Measurements from ENCODE around the gene EFEMP2.

Gene EFEMP2

DNA sequence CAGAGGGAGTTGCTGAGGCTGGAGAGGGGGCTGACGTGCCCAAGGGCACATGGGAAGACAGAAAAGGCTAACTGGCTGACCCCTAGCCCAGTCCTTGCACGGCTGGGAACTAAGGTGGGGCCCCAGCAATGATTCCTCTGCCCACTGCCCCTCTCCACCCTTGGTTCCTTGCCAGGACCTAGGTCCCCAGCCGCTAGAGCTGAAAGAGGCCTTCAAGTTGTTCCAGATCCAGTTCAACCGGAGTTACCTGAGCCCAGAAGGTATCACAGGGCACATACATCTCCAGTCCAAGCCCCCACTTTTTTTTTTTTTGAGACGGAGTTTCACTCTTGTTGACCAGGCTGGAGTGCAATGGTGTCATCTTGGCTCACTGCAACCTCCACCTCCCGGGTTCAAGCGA lies 7.4 kb upstream of the EFEMP2 start:
- no peak overlapping the region for H3K4me3 ChIP-seq (ENCODE audit: low read depth, low read length)
- no peak for TF ChIP-seq CTCF (IDR thresholded peaks at IDR 0.05; ENCODE audit: low read depth, low read length, missing control alignments)
- DNase-seq, result no peak
- peaks cover 33% of the 10 kb centered on the region for H3K36me3 ChIP-seq (replicated peaks)
- in situ Hi-C loops (cut with HindIII; ENCODE audit: low pct_ligation_motif_present, low sequenced_read_pairs), result no loop called here
- H3K27me3 ChIP-seq (replicated peaks), result no peaks in the 10 kb centered on the region
- H3K27ac ChIP-seq, result no peak overlapping the region

GRCh38 chr11:65879617-65880016 lies 7.0 kb upstream of the EFEMP2 start, which contains the start of gene CTSW:
Gene CTSW (plus strand): TSS chr11:65879837. CDS start chr11:65879855, 18 bp downstream.
- Histone ChIP-seq H3K27me3 (replicated peaks) (no peaks in the 10 kb centered on the region), H3K36me3 (replicated peaks) (peaks cover 29% of the 10 kb centered on the region), H3K27ac (no peak within 1 kb of the TSS), H3K4me3 (ENCODE audit: low read depth, low read length) (no peak within 1 kb of the TSS)
- no peak for TF ChIP-seq CTCF (IDR thresholded peaks at IDR 0.05; ENCODE audit: low read depth, low read length, missing control alignments)
- in situ Hi-C loops (cut with HindIII; ENCODE audit: low pct_ligation_motif_present, low sequenced_read_pairs), result no loop called here
- no peak for DNase-seq

DNA sequence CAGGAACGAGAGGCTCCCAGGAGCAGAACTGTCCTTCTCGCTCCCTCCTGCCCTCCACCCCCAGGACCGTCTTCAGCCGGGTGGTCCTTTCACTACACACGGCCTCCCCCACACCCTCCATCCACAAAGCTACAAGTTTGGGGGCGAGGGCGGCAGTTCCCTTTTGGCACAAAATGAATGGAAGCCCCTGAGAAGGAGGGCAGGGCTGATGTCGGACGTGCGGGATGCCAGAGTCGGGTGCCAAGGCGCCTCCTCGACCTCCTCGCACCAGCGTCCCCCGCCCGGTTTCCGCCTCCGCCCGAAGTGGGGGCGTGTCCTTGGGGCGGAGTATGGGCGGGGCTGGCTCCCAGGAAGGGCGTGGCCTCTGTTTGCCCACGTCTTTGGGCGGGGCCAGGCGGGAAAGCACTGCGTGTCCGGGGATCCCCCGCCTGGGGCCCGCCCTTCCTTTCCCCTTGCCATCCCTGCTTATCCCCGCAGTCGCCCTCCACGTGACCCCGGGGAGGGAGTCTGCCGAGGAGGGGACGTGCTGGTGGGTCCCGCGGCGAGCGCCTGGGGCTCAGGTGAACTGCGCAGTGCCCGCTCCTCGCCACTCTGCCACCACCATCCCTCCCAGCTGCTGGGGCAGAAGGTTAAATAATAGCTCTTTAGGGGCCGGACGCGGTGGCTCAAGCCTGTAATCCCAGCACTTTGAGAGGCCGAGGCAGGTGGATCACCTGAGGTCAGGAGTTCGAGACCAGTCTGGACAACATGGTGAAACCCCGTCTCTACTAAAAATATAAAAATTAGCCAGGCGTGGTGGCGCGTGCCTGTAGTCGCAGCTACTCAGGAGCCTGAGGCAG lies 937 bp upstream of the EFEMP2 start:
- Histone ChIP-seq H3K36me3 (replicated peaks) (peaks cover 18% of the 10 kb centered on the region), H3K27me3 (replicated peaks) (no peaks in the 10 kb centered on the region), H3K27ac (peak overlapping the region; percentile 79), H3K4me3 (ENCODE audit: low read depth, low read length) (peak overlapping the region; percentile 72)
- TF ChIP-seq CTCF (IDR thresholded peaks at IDR 0.05; ENCODE audit: low read depth, low read length, missing control alignments), result no peak
- peak; percentile 84 for DNase-seq
- in situ Hi-C loops (cut with HindIII; ENCODE audit: low pct_ligation_motif_present, low sequenced_read_pairs), result no loop called here

DNA sequence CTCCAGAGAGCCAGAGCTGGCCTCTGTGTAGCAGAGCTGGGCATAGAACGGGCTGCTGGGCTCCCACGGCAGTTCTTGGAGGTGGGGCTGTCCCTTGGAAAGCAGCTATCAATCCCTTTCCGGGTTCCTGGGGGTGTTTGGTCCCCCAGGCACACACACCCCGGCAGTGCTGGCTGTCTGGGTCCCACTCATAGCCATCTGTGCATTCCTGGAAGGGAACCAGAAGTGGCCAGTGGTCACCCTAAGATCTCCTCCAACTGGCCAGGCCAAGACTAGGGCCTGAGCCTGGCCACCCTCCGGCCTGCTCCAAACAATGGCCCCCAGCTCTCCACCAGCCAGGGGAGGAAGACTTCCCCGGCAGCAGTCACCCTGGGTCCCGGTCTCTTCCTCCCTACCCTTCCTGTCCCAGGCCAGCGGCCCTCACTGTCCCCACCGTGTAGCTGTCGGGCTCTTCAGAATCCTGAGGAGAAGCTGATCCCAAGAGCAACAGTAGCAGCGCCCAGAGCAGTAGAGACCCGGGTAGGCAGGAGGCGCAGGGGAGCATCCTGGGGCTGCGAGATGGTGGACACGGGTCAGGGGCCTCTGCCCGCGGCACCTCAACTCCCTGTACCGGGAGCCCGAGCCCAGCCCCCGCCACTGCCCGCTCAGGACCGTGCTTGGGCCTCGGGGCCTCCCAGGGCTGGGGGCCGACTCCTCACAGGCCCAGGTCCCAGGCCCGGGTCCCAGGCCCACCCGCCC lies 620 bp downstream of the EFEMP2 start:
- in situ Hi-C loops (cut with HindIII; ENCODE audit: low pct_ligation_motif_present, low sequenced_read_pairs), result no loop called here
- Histone ChIP-seq H3K4me3 (ENCODE audit: low read depth, low read length) (peak overlapping the region; percentile 72), H3K27ac (peak overlapping the region; percentile 18), H3K27me3 (replicated peaks) (no peaks in the 10 kb centered on the region), H3K36me3 (replicated peaks) (peaks cover 34% of the 10 kb centered on the region)
- peak; percentile 55 for TF ChIP-seq CTCF (IDR thresholded peaks at IDR 0.05; ENCODE audit: low read depth, low read length, missing control alignments)
- DNase-seq, result peak; percentile 31

DNA sequence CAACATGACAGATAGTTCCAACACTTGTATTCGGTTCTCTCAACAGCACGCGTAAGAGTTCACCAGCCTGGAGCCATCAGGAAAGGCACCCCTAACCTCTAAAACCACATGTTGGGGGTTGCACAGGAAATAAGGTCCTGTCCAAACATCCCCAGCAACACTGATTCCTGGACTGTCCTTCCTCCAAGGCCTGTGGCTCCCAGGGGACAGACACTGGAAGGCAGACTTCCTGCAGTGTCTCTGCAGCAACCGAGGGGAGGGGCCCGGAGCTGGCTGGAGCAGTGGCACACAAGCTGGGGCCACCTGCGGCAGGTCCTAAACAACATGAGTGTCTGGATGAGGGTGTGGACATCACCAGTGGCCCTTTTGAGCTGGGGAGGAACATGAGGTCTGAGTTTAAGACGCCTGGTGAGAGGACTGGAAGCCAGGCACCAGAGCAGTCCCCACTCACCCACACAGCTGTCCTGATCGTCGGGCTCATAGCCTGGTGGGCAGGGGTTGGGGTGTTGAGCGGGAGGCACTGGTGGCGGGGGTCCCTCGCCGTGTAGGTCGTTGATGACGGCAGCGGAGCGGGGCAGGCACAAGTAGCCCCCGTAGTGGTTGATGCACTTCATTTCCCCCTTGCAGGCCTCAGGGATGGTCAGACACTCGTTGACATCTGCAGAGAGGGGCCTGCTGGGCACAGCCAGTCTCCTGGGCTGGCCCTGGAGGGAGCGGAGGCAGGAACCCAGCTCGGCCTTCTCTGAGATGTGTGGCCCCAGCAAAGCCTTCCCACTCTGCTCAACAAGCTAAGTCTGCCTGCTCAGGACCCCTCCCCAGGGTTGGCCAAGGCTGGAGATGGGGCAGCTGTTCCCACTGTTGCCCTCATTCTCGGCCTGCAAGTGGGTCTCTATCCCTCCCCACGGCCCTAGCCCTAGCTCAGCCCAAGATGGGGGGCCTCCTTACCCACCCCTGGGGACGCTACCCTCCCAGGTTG lies 1.6 kb downstream of the EFEMP2 start:
- H3K27ac ChIP-seq, result peak overlapping the region; percentile 18
- in situ Hi-C loops (cut with HindIII; ENCODE audit: low pct_ligation_motif_present, low sequenced_read_pairs), result no loop called here
- H3K27me3 ChIP-seq (replicated peaks), result no peaks in the 10 kb centered on the region
- no peak for DNase-seq
- peak overlapping the region; percentile 72 for H3K4me3 ChIP-seq (ENCODE audit: low read depth, low read length)
- peaks cover 38% of the 10 kb centered on the region for H3K36me3 ChIP-seq (replicated peaks)
- no peak for TF ChIP-seq CTCF (IDR thresholded peaks at IDR 0.05; ENCODE audit: low read depth, low read length, missing control alignments)
